CD14-positive monocyte (primary cell): ENCODE results near the gene ONECUT3. TPM values are rescaled to one million over a fixed set of nuclear protein-coding genes. Genes with fewer than 3 reads are reported as not detected.
A peak's percentile ranks its signal among the peaks of the same experiment; 100 is the strongest.

ENCODE experiments used
- DNase-seq, 3 donors: peaks; one replicate each; pipeline ENCODE4 v3.0.0-alpha.2; 2011 to 2022
- H2AFZ ChIP-seq: 2 replicates; pipeline ENCODE4 v1.6.0; 2012; ENCODE audit warnings: mild to moderate bottlenecking, low read depth, low read length, inconsistent platforms; ENCODE audit not compliant: insufficient read depth, poor library complexity, severe bottlenecking
- H3K27ac ChIP-seq, 2 donors: 1 replicate in 1 of 2; 2 replicates in 1 of 2; pipeline ENCODE4 v1.5.1; 2012 to 2013; ENCODE audit warnings: low read length in 2 of 2, control low read depth in 1 of 2, inconsistent platforms in 1 of 2, low read depth in 1 of 2, mild to moderate bottlenecking in 1 of 2
- H3K27me3 ChIP-seq, 2 donors: one replicate each; pipeline versions ENCODE4 v1.6.0 to v1.6.1; 2011 to 2013; ENCODE audit warnings: low read length in 2 of 2; ENCODE audit not compliant: control insufficient read depth in 2 of 2, insufficient read depth in 2 of 2
- H3K36me3 ChIP-seq, 2 donors: replicated peaks in 1 of 2; 1 replicate in 1 of 2; 2 replicates in 1 of 2; pipeline versions ENCODE4 v1.5.1 to v1.6.1; 2012 to 2013; ENCODE audit warnings: low read length in 2 of 2, control low read depth in 1 of 2, inconsistent platforms in 1 of 2, mild to moderate bottlenecking in 1 of 2; ENCODE audit not compliant: insufficient read depth in 2 of 2, control insufficient read depth in 1 of 2
- H3K4me1 ChIP-seq, 2 donors: 1 replicate in 1 of 2; 2 replicates in 1 of 2; pipeline versions ENCODE4 v1.5.1 to v1.6.1; 2012 to 2013; ENCODE audit warnings: low read length in 2 of 2, control low read depth in 1 of 2, inconsistent platforms in 1 of 2, mild to moderate bottlenecking in 1 of 2, moderate library complexity in 1 of 2; ENCODE audit not compliant: insufficient read depth in 2 of 2, control insufficient read depth in 1 of 2
- H3K4me2 ChIP-seq: replicated peaks from 2 replicates; pipeline ENCODE3; 2012; ENCODE audit warnings: low read length, moderate library complexity, mild to moderate bottlenecking; ENCODE audit not compliant: poor library complexity, severe bottlenecking; ENCODE audit errors: extremely low read depth
- H3K4me3 ChIP-seq, 3 experiments: fragments of 200-600 bp in 1 of 3; sonication (generic) in 1 of 3; replicated peaks in 1 of 3; 1 replicate in 2 of 3; 2 replicates in 1 of 3; pipeline ENCODE4 v1.5.1; 2011 to 2013; ENCODE audit warnings: low read length in 3 of 3, mild to moderate bottlenecking in 3 of 3, control low read depth in 2 of 3, low read depth in 2 of 3, inconsistent platforms in 1 of 3, moderate library complexity in 1 of 3
- H3K79me2 ChIP-seq: 2 replicates; pipeline ENCODE4 v1.6.0; 2012; ENCODE audit warnings: mild to moderate bottlenecking, control low read depth, inconsistent platforms, low read length, moderate library complexity; ENCODE audit not compliant: insufficient read depth
- H3K9ac ChIP-seq: 2 replicates; pipeline ENCODE4 v1.6.0; 2017; ENCODE audit warnings: low read length, mild to moderate bottlenecking; ENCODE audit not compliant: insufficient read depth, poor library complexity, severe bottlenecking
- H3K9me3 ChIP-seq, 2 donors: replicated peaks in 1 of 2; 1 replicate in 1 of 2; 2 replicates in 1 of 2; pipeline versions ENCODE4 v1.5.1 to v1.6.1; 2012 to 2013; ENCODE audit warnings: low read length in 2 of 2, control low read depth in 1 of 2; ENCODE audit not compliant: control insufficient read depth in 1 of 2, insufficient read depth in 1 of 2
- H4K20me1 ChIP-seq: 2 replicates; pipeline ENCODE4 v1.6.0; 2012; ENCODE audit warnings: mild to moderate bottlenecking, low read length, control low read depth, moderate library complexity; ENCODE audit not compliant: insufficient read depth
- H3K27ac Mint-ChIP-seq, 7 donors: one replicate each; pipeline ENCODE4 v1.8.0; 2020; ENCODE audit warnings: mild to moderate bottlenecking in 7 of 7, mixed read lengths in 7 of 7, moderate library complexity in 6 of 7, inconsistent platforms in 2 of 7
- H3K27me3 Mint-ChIP-seq, 3 donors: one replicate each; pipeline ENCODE4 v1.8.0; 2021 to 2022; ENCODE audit warnings: low read depth in 3 of 3, mild to moderate bottlenecking in 3 of 3, mixed read lengths in 3 of 3, moderate library complexity in 3 of 3, inconsistent platforms in 1 of 3
- H3K36me3 Mint-ChIP-seq, 2 donors: one replicate each; pipeline ENCODE4 v1.8.0; 2020; ENCODE audit warnings: mixed read lengths in 2 of 2, inconsistent platforms in 1 of 2, mild to moderate bottlenecking in 1 of 2
- H3K4me1 Mint-ChIP-seq: one replicate; pipeline ENCODE4 v1.8.0; 2020; ENCODE audit warnings: mild to moderate bottlenecking, mixed read lengths
- H3K4me3 Mint-ChIP-seq, 2 donors: one replicate each; pipeline ENCODE4 v1.8.0; 2020; ENCODE audit warnings: mild to moderate bottlenecking in 2 of 2, mixed read lengths in 2 of 2, moderate library complexity in 1 of 2
- H3K9me3 Mint-ChIP-seq, 7 donors: one replicate each; pipeline ENCODE4 v1.8.0; 2020 to 2022; ENCODE audit warnings: mixed read lengths in 7 of 7, mild to moderate bottlenecking in 6 of 7, moderate library complexity in 6 of 7, inconsistent platforms in 2 of 7
- CTCF ChIP-seq: fragments of 200-600 bp; IDR thresholded peaks from one replicate; pipeline ENCODE4 v1.8.0; 2022; ENCODE audit warnings: antibody characterized with exemption, mild to moderate bottlenecking
- WGBS: methylation state at CpG from one replicate; pipeline ENCODE4 v1.1.5; 2013; ENCODE audit warnings: missing lambda C conversion rate; ENCODE audit not compliant: insufficient coverage; 5-methylcytosine and 5-hydroxymethylcytosine counted together
- intact Hi-C, 2 donors: fragments of 100-400 bp; cut with micrococcal nuclease; formaldehyde crosslinking; loops; one replicate each; pipeline versions ENCODE4 v1.15.0 to v1.15.1; 2023
- polyA plus RNA-seq, 3 donors: library from polyadenylated mRNA; depleted of rRNA in 1 of 3; unstranded in 2 of 3; stranded (reverse) in 1 of 3; fragments of 300-500 nt in 2 of 3; fragments of >200 nt in 1 of 3; fragmentation: Illumina TruSeq in 2 of 3; gene quantifications; 1 replicate in 2 of 3; 2 replicates in 1 of 3; pipeline ENCODE4 v1.2.3, GENCODE V29; 2012 to 2021

Gene ONECUT3
- polyA plus RNA-seq, 3 donors = not detected

- Histone ChIP-seq H3K4me3 (no peak overlapping the region), H3K9ac (no peak overlapping the region), H2AFZ (no peak overlapping the region), H3K79me2 (no peaks in the 10 kb centered on the region), H3K4me1 (no peaks in the 10 kb centered on the region), H3K4me2 (no peak overlapping the region), H3K27ac (no peak overlapping the region), H3K9me3 (peaks cover 24 to 37% of the 10 kb centered on the region in 2 donors), H3K27me3 (peaks cover 21 to 86% of the 10 kb centered on the region in 2 donors), H3K36me3 (no peaks in the 10 kb centered on the region), H4K20me1 (no peaks in the 10 kb centered on the region)
- no peak overlapping the region for H3K27ac Mint-ChIP-seq
- peak overlapping the region in 1 of 2 donors; percentile 42 for H3K4me3 Mint-ChIP-seq
- peaks cover 0 to 5% of the 10 kb centered on the region in 2 donors for H3K36me3 Mint-ChIP-seq
- no peaks in the 10 kb centered on the region for H3K4me1 Mint-ChIP-seq
- peaks cover 75 to 96% (median 78%) of the 10 kb centered on the region in 3 donors for H3K27me3 Mint-ChIP-seq
- H3K9me3 Mint-ChIP-seq = peaks cover 12 to 46% (median 37%) of the 10 kb centered on the region in 7 donors
- WGBS = 7% methylated on average over 3 of the region's 12 CpGs
- DNase-seq = no peak
- TF ChIP-seq CTCF = no peak
- intact Hi-C loops = loop anchor here in 1 of 2 donors (5.0 to 10.0 kb wide), 2 partner anchors 145 to 222 kb away; no protein-coding TSS in a partner anchor
These were observed 16.3 kb downstream of the ONECUT3 start for GRCh38 chr19:1769645-1769985.

- Histone ChIP-seq H3K4me3 (no peak overlapping the region), H3K4me2 (no peak overlapping the region), H3K27me3 (peaks cover 19 to 85% of the 10 kb centered on the region in 2 donors), H3K27ac (no peak overlapping the region), H3K9me3 (peaks cover 34 to 42% of the 10 kb centered on the region in 2 donors), H2AFZ (no peak overlapping the region), H3K36me3 (no peaks in the 10 kb centered on the region), H3K4me1 (no peaks in the 10 kb centered on the region), H4K20me1 (no peaks in the 10 kb centered on the region), H3K79me2 (no peaks in the 10 kb centered on the region), H3K9ac (no peak overlapping the region)
- no peak overlapping the region for H3K27ac Mint-ChIP-seq
- peaks cover 18 to 56% (median 43%) of the 10 kb centered on the region in 7 donors for H3K9me3 Mint-ChIP-seq
- peaks cover 2% of the 10 kb centered on the region in 2 donors for H3K36me3 Mint-ChIP-seq
- WGBS = 86% methylated on average over 1 of the region's 4 CpGs
- intact Hi-C loops = no loop called here
- no peak for TF ChIP-seq CTCF
- no peak for DNase-seq
- peaks cover 73 to 96% (median 73%) of the 10 kb centered on the region in 3 donors for H3K27me3 Mint-ChIP-seq
- no peaks in the 10 kb centered on the region for H3K4me1 Mint-ChIP-seq
- H3K4me3 Mint-ChIP-seq = peak overlapping the region in 1 of 2 donors; percentile 4
These were observed 17.7 kb downstream of the ONECUT3 start for GRCh38 chr19:1770866-1771576.
